Activated CD8-positive, alpha-beta memory T cell treated with anti-CD3 and anti-CD28 coated beads, Interleukin-2, amount 50 U/mL, for 4 hours (primary cell): ENCODE measurements around the gene MIEF2.

Experiments used
- DNase-seq: peaks from one replicate; pipeline ENCODE4 v3.0.0-alpha.2; 2020

Gene MIEF2

DNA sequence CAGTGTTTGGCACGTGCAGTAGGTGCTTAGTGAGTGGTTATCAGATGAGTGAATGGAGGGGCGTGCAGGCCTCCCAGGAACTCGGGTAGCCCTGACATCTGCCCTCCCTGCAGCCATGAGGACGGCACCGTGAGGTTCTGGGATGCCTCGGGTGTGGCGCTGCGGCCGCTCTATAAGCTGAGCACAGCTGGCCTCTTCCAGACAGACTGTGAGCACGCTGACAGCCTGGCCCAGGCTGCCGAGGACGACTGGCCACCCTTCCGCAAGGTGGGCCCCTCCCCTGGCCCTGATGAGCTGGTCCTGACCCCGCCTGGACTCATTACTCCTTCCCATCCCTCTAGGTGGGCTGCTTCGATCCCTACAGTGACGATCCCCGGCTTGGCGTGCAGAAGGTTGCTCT, 24.0 kb upstream of the MIEF2 start:
- no peak for DNase-seq

DNA sequence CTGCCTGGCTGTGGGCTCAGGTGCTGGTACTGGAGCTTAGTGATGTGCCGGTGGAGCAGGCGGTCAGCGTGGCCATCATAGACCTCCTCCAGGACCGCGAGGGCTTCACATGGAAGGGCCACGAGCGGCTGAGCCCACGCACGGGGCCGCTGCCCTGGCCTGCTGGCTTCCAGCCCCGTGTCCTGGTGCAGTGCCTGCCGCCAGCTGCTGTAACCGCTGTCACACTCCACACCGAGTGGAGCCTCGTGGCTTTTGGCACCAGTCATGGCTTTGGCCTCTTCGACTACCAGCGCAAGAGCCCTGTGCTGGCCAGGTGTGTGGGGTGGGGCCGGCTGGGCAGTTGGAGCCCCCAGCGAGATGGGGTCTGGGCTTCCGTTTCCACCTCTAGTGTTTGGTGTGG, 23.0 kb upstream of the MIEF2 start:
- no peak for DNase-seq

DNA sequence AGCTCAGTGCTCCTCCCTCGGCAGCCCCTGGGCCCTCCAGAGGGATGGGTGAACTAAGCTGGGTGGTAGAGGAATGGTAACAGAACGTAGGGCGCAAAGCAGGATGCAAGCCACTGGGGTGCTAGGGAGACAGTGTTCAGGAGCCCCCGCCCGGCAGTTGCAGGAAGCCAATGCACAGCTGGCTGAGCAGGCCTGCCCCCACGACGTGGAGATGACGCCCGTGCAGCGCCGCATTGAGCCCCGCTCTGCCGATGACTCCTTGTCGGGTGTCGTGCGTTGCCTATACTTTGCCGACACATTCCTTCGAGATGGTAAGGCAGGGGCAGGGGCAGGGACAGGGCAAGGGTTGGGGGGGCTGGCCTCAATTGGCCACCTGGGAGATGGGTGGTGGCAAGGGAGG, 22.2 kb upstream of the MIEF2 start:
- DNase-seq = no peak

DNA sequence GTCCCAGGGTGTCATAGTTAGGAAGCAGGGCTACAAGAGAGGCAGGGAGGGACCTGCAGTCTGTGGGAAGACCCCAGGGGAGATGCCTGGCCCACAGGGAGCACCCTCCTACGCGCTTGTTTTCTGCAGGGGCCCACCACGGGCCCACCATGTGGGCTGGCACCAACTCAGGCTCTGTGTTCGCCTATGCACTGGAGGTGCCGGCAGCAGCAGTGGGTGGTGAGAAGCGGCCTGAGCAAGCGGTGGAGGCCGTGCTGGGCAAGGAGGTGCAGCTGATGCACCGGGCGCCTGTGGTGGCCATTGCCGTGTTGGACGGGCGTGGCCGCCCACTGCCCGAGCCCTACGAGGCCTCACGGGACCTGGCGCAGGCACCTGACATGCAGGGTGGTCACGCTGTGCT, 20.0 kb upstream of the MIEF2 start:
- no peak for DNase-seq

DNA sequence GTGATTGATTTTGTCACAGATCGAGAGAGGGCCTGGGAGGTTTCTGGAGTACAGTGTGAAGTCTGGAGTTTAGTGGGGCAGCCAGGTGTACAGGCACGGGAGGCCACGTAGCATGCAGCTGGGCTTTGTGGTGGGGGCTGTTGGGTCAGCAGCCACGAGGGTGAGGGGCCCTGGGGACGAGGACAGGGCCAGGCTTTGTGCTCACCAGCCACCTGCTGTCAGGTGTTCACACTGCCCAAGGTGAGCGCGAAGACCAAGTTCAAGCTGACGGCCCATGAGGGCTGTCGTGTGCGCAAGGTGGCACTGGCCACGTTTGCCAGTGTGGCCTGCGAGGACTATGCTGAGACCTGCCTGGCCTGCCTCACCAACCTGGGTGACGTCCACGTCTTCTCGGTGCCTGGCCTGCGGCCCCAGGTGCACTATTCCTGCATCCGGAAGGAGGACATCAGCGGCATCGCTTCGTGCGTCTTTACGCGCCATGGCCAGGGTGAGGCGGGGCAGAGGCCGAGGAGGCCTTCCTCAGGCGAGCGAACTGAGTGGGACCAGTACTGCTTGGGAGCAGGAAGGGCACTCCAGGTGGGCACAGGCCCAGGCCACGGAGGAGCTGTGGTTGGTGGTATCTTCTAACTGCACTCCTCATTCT, 19.1 kb upstream of the MIEF2 start:
- DNase-seq = no peak

DNA sequence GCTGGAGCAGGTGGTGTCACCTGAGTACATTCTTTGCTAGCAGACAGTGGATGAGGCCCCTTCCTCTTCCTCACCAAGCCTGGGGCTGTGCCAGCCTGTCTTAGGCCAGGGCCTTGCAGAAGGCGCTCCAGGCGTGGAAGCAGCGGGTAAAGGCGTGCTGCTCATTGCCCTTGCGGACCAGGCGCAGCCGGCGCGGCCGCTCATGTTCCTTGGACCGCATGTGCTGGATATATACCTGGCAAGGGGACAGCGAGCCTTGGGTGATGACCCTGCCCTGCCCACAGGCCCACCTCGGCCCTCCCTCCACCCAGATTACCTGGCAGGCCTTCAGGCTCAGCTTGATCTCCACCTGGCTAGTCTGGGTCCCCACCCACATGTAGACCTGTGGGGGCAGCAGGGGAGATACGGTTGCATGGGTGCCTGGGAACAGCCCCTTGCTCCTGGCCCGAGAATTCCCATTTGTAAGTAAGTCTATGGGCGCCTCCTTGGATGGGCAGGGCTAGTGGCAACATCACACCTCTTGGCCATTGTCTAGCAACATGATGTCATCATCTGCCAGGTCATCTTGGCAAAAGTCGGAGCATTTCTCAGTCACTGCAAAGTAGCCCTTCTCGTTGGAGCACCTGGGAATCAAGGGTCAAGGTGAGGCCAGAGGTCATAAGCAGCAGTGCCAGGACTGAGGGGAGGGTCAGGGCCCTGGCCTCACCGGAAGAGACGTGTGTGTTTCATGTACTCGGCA, 15.3 kb upstream of the MIEF2 start:
- DNase-seq = no peak

DNA sequence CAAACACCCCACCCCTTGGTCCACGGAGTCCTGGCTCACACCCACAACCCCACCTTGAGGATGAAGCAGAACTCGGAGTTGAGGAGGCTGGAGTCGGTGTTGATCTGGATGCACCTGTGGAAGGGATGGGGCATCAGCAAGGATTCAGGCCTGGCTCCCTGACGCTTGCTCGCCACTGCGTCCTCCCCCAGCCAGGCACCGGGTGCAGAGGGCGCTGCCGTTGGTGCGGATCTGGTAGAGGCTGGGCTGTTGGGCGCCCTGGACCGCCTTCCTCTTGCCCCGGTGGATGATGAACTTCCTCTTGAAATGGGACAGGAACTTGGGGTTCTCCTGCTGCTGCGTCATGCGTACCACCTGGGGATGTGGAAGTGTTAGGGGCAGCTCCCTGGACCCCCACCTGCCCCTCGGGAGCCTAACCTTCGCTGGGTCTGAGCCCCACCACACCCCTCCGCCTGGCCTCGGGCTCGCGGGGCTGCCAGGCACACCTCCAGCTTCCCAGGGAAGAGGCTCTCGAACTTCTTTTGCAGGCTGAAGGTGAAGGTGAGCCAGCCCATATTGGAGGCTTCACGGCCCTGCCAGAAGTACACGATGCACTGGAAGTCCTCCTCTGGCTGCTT, 14.2 kb upstream of the MIEF2 start:
- no peak for DNase-seq

DNA sequence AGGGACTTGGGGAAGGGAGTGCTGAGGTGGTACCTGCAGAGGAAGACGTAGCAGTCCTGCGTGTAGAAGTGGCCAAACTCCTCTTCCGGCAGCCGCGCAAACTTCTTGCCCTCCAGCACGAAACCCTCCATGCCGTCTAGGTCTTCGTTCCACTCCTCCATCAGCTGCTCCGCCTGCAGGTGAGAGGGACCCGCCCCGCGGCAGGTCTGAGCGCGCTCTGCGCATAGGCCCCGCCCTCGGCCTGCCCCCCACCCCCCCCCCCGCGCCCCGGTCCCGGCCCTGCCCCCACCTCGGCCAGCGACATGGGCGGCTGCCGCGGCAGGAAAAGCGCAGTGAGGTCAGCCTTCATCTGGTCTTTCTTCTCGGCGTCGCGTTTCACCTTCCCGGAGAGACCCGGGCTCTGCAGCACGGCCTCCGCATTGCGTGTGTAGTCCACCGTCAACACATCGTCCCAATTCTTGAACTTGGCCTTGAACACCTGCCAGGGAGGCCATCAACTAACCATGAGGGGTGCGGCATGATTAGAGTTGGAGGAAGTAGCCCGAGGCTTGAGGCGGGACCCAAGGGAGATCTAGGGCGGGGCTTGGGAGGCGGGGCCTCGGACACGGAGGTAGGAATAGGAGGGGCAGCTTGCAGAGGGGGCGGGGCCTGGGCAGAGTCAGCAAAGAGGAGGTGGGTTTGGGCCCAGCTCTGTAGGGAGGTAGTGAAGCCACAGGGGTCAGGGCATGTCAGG, 13.4 kb upstream of the MIEF2 start:
- no peak for DNase-seq

DNA sequence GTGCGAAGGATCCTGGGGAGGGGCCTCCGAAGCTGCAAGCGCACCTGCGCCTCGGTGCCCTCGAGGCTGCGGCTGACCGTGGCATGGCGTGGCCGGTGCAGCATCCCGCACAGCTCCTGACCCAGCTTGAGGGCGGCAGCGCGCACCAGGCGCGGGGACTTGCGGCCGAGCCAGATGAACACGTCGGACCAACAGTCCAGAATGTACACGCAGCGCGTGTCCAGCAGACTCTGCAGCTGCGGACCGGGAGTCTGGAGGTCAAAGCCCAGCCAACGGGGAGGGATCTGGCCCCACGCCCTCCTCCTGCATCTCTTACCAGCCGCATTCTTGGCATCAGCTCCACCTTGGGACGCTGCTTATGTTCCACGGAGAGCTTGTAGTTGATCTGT, 12.9 kb upstream of the MIEF2 start:
- no peak for DNase-seq

DNA sequence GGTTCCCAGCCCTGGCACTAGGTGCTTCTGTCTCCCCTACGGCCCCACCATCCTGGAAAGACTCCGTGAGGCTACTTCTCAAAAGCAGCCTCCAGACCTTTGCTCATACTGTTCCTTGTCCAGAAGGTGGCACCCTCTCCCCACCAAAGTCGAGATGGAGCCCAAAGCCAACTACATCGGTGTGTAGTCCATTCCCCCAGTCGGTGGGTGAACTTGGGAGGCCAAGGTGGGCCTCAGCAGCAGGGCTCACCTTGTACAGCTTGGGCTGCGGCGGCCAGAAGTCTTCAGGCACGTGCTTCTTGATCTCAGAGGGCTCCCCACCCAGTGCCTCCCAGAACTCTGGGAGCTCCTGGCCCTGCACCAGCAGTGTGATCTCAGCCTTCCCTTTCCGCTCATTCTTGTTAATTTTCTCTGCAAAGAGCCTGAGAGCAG, 12.1 kb upstream of the MIEF2 start:
- DNase-seq = peak; percentile 68

DNA sequence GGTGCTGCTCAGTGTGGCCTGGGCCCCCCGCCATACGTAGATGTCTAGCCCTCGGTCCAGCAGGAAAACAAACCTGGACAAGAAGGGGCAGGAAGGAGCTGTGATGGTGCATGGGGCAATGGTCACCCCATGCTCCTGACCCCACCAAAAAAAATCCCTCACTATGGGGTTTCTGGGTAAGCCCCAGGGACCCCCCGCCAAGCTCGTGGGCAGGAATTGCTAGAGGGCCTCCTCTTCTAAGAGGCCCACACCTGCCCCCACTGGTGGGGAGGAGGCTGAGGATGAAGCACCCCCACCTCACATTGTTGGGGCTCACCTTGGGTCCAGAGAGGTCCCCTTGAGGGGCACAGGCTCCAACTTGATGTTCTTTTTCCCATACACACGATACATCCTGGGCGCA, 11.7 kb upstream of the MIEF2 start:
- DNase-seq = no peak

DNA sequence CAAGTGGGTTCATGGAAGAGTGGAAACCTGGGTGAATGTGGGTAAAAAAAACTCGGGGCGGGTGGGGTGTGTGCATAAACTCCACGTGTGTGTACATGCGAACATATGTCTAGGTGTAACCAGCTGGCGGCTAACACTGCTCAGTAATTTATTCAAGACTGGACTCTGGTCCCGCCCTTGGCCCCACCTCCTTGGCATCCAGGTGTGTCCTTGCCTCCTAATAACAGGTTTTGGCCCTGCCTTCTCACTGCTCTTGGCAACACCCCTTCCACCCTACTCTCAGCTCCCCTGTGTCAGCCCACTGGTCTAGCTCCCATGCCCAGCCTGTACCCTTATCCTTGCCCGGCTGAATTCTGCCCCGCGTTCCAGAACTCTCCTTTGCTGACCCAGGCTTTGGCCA, 10.2 kb upstream of the MIEF2 start:
- DNase-seq = no peak

DNA sequence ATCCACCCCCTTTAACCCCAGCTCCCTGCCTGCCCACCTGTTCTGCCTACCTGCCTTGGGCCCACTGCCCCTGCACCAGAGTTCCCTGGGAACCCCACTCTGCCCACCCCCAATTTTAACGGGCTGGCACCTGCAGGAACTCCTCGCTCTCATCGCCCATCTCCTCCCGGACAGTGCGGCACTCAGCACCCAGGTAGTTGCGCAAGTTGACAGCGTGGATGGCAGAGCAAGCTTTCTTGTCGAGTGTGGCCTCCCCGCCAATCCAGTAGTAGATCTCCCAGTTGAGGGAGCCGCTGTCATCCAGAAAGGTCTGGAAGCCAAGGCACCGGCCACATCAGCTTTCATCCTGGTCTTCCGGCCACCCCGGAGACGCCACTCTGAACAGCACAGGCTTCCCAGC, 9.8 kb upstream of the MIEF2 start:
- DNase-seq = no peak

DNA sequence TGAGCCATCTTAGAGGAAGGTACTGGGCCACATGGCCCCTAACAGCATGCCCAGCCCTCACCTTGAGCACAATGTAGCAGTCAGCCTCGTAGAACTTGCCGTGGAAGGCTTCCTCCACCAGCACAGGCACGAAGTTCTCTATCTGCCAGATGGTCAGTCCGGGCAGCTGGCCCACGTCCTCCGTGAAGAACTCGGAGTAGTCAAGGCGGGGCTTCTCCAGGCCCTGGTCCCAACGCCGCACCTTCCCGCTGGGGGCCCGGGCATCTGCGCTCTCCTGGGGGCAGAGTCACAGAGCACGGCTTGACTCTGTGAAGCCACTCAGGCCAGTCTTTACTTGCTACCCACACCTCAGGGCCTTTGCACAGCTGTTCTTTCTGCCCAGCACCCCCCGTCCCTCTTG, 9.3 kb upstream of the MIEF2 start:
- no peak for DNase-seq

DNA sequence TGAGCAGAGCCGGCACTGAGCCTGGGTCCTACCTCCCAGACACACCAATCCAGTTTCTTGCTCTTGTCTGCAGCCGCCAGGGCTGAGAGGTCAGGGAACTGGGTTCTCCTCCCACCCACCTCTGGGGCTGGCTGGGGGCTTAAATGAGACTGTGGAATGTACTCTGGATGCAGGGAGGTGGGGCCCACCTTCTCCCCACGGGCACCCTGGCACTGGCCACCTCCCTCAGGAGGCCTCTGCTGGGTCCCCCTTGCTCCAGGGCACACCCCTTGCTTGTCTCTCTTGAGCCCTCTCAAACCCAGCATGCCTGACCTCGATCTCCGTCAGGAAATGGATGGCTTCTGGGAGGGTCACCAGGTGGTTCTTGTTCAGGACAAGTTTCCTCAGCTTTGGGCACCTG, 8.3 kb upstream of the MIEF2 start:
- no peak for DNase-seq

DNA sequence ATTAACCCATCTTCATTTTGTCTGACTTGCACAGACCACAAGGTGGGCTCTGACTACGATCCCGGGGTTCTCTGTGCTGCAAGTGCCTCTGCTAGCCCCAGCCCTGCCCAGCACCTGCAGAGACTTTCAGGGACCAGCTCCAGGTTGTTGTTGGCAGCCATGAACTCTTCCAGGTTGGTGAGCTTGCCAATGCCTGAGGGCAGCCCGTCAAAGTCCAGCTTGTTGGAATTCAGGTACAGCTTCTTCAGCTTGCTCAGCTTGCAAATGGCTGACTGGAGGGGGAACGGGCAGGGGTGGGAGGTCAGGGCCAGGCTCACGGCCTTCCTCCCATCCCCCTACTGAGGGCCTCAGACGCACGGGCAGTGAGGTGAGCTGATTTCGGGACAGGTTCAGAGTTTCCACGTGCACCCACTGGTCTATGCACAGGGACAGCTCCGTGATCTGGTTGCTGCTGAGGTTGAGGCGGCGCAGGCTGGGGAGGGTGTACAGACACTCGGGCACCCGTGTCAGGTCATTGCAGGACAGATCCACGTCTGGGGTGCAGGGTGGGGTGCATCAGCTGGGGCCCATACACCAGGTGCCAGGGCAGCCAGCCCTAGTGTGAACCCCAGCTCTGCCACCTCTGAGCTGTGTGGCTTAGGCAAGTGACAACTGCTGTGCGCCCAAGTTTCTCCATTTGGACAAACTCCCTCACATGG, 7.1 kb upstream of the MIEF2 start:
- no peak for DNase-seq

DNA sequence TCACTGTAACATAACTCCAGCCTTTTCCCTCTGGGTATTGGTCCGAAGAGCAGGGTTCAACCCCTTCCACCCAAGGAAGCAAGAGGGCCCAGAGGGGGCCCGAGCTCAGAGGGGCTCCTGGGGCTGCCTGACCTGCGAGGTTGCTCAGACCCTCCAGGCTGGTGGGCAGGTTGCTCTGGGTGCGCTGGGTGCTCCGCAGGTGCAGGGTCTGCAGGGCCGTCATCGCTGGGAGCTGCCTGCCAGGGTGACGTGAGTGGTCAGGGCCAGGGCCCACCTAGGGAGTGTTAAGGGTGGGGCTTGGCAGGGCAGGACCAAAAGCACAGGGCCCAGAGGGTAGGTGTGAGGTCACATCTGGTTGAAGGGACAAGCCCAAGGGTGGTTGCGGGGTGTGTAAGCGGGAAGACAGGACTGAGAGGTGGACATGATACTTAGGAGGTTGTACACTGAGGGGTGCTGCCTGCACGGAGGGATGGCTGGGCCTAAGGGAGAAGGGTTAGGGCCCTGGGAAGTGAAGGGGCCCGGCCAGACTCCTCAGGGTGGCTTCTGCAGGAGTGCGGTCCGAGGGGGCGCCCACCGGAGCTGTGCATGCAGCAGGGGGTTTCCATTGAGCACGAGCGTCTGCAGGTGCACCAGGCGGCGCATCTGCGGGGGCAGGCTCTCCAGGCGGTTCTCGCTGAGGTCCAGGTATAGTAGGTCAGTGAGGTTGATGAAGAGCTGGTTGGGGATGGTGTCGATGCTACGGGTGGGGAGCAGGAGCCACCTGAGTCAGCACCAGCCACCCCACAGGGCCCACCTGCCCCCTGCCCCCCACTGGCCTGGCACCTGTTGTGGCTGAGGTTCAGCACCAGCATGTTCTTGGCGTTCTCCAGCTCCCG, 6.3 kb upstream of the MIEF2 start:
- no peak for DNase-seq

DNA sequence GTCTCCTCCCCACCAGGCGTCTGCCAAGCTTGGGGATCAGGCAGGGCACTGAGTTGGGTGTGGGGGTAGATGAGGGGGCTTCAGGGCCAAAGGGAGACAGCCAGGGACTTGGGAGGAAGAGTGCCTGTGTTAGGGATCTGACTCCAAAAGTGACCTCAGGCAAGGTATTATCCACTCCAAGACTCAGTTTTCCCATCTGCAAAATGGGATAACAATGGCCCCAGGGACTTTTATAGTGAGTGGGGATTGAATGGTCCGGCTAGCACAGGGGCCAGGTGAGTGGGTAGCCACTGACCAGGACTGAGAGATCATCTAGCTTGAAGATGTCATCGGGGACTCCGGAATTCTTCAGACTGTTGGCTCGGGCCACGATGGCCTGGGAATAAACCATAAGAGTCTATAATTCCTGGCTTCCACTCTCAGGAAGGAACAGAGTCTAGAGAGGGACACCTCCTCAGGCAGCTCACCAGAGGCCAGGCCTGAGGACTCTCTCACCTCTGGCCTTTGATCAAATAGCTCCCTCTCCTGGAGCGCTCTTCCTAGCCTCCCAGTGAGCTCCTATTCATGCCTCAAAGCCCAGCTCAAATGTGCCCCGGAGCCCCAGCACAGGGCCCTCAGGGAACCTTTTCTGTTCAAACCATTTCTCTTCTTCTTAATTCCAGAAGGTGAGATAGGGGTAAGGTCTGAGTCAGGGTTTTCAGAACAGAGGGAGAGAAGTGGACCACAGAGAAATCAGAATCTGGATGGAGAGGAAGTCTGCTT, 5.4 kb upstream of the MIEF2 start:
- DNase-seq = no peak

DNA sequence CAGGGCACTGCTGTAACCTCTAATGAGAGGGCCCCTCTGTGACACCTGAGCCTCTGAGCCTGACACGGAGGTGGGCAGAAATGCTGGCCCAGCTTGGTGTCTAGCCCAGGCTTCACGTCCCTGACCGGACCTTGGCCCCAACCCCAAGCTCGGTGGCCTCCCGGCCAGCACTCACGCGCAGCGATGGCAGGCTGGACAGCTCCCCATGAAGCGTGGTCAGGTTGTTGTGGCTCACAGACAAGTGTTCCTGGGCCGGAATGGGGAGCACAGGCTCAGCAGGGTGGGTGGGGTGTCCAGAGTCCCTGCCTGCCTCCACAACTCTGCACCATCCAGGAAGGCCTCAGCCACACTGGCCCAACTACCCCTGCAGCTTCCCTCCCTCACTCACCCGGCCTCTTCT, 4.1 kb upstream of the MIEF2 start:
- DNase-seq = no peak

DNA sequence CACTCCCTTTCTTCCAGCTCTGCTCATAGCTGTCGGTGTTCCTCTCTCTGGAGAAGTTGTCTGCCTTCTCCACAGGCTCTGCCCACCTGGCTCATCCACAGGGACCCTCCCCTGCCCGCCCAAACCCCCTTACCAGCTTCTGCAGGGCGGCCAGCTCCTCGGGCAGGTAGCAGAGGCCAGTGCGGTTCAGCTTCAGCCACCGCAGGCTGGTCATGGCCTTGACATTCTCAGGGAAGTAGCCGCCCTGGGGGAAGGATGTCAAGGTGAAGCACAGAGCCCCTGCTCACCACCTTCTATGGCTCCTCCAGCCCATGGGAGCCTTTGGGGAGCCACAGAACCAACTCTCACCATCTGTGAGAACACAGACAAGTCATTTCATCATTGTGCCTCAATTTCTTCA, 3.7 kb upstream of the MIEF2 start:
- DNase-seq = no peak

DNA sequence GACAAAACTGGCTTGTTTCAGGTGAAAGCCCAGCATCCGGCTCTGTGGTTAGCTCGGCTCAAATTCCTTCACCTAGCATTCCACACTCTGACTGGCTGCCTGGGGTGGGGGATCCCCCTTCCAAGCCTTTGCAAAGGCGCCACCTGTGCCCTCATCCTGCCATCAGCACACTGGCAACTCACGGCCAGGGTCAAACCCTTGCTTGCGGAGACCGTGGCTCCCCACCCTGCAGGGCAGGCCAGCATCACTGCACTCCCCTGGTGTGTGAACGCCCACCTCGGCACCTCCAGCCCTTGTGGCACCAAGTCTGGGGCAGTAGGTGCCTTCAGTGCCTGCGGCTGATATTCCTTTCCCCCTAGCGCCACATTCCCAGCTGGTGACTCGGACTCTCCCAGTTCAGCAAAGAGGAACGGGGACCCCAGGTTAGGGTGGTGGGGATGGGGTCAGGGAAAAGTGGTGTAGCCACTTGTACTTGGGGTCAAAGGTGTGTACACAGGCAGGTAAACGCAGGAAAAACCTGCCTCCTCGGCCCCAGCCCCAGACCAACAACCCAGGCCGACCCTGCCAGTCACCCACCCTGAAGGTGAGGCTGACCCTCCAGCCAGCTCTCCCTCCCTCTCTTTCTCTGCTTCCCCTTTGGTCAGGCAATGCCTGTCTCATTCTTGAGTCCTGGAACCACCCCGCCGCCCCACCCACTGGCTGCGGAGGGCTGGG, 3.0 kb upstream of the MIEF2 start:
- no peak for DNase-seq
